C4-2B (cell line): Measurements from ENCODE around the gene ZNF445.

ENCODE experiments used
- ZFX ChIP-seq: fragments of 450-650 bp; IDR thresholded peaks from 2 replicates; pipeline ENCODE4 v1.6.1; 2017
- TF ChIP-seq, protein P1 (sequence below): fragments of 450-650 bp; conservative IDR thresholded peaks from 2 replicates; pipeline ENCODE4 v1.5.1; 2017; ENCODE audit warnings: mild to moderate bottlenecking

- TF ChIP-seq, protein P1, sequence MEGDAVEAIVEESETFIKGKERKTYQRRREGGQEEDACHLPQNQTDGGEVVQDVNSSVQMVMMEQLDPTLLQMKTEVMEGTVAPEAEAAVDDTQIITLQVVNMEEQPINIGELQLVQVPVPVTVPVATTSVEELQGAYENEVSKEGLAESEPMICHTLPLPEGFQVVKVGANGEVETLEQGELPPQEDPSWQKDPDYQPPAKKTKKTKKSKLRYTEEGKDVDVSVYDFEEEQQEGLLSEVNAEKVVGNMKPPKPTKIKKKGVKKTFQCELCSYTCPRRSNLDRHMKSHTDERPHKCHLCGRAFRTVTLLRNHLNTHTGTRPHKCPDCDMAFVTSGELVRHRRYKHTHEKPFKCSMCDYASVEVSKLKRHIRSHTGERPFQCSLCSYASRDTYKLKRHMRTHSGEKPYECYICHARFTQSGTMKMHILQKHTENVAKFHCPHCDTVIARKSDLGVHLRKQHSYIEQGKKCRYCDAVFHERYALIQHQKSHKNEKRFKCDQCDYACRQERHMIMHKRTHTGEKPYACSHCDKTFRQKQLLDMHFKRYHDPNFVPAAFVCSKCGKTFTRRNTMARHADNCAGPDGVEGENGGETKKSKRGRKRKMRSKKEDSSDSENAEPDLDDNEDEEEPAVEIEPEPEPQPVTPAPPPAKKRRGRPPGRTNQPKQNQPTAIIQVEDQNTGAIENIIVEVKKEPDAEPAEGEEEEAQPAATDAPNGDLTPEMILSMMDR = no peak
- no peak for TF ChIP-seq ZFX
Observed at GRCh38 chr3:44501971-44502370, 24.5 kb upstream of the ZNF445 start.
